Amniotic epithelial cell (primary cell): Measurements from ENCODE around the gene BTBD9.
A peak's percentile ranks its signal among the peaks of the same experiment; 100 is the strongest.

Experiments
- DNase-seq: peaks from one replicate; pipeline ENCODE4 v3.0.0-alpha.2; 2010; ENCODE audit warnings: low read depth

Gene BTBD9

GRCh38 chr6:38284802-38285394, 354.8 kb downstream of the BTBD9 start:
- DNase-seq = no peak

- no peak for DNase-seq
These were observed 355.9 kb downstream of the BTBD9 start for GRCh38 chr6:38283734-38284362.

GRCh38 chr6:38282911-38283310, 356.8 kb downstream of the BTBD9 start:
- DNase-seq = no peak

- no peak for DNase-seq
These were observed 358.6 kb downstream of the BTBD9 start for GRCh38 chr6:38281126-38281525.

- DNase-seq = no peak
These were observed 359.7 kb downstream of the BTBD9 start for GRCh38 chr6:38279963-38280588.

- DNase-seq = no peak
These were observed 360.3 kb downstream of the BTBD9 start for GRCh38 chr6:38279423-38279822.

- peak; percentile 78 for DNase-seq
These were observed 366.4 kb downstream of the BTBD9 start for GRCh38 chr6:38273325-38273724.

GRCh38 chr6:38272222-38272621, 367.5 kb downstream of the BTBD9 start:
- no peak for DNase-seq

- DNase-seq = no peak
These were observed 368.6 kb downstream of the BTBD9 start for GRCh38 chr6:38271081-38271480.

- no peak for DNase-seq
These were observed 369.4 kb downstream of the BTBD9 start for GRCh38 chr6:38270367-38270766.

GRCh38 chr6:38269461-38270172, 370.1 kb downstream of the BTBD9 start:
- peak; percentile 54 for DNase-seq

- no peak for DNase-seq
These were observed 371.4 kb downstream of the BTBD9 start for GRCh38 chr6:38268342-38268741.

- no peak for DNase-seq
These were observed 372.8 kb downstream of the BTBD9 start for GRCh38 chr6:38266921-38267354.

GRCh38 chr6:38264605-38265004, 375.1 kb downstream of the BTBD9 start:
- DNase-seq = no peak

GRCh38 chr6:38262609-38263008, 377.1 kb downstream of the BTBD9 start:
- peak; percentile 52 for DNase-seq

- DNase-seq = peak; percentile 89
These were observed 377.7 kb downstream of the BTBD9 start for GRCh38 chr6:38262026-38262425.

- no peak for DNase-seq
These were observed 378.1 kb downstream of the BTBD9 start for GRCh38 chr6:38261626-38262025.

- DNase-seq = peak; percentile 67
These were observed 380.0 kb downstream of the BTBD9 start for GRCh38 chr6:38259736-38260135.

- DNase-seq = no peak
These were observed 391.1 kb downstream of the BTBD9 start for GRCh38 chr6:38248500-38249234.

- no peak for DNase-seq
These were observed 394.4 kb downstream of the BTBD9 start for GRCh38 chr6:38245295-38245694.

- no peak for DNase-seq
These were observed 394.9 kb downstream of the BTBD9 start for GRCh38 chr6:38244869-38245268.

- no peak for DNase-seq
These were observed 398.4 kb downstream of the BTBD9 start for GRCh38 chr6:38241200-38241871.
